Stimulated activated CD8-positive, alpha-beta memory T cell treated with anti-CD3 and anti-CD28 coated beads, Interleukin-4, amount 100 ng/mL, for 24 hours (primary cell): ENCODE results near the gene ARHGAP15.

Source experiments
- DNase-seq: peaks from one replicate; pipeline ENCODE4 v3.0.0-alpha.2; 2020; ENCODE audit warnings: low read depth

ARHGAP15 gene

DNA sequence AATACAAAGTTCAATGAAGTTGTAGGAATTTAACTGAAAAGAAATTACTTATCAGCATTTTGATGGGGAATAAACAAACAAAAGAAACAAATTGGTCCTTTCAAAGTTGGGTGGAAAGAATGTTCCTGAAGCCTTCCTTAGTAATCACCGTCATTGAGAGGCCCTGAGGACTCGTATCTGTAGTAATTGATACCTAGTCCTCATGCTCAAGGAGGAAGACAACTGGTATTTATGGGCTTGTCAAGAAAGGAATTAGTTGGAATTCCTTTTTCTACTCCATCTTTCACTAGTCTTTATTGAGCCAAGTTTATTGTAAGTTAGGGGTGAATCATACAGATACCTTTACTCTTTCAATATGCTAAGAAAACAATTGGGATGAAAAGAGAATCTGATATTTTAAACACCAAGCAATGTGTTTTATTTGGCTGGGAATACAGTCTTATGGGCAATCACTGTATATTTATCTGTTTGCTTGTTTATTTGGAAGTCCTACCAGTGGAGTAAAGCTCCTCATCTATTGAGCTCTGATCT lies 324.8 kb downstream of the ARHGAP15 start:
- no peak for DNase-seq

DNA sequence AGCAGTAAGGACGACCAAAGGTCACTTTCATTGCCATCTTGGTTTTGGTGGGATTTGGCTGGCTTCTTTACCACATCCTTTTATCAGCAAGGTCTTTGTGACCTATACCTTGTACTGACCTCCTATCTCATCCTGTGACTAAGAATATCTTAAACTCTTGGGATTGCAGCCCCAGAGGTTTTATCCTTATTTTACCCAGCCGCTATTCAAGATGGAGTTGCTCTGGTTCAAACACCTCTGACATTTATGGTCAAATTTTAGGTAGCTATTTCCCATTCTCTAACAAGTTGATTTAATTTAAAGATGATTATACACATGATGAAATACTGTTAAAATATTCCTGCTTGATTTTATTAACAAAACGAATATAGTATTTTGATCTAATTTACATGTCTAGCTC lies 326.1 kb downstream of the ARHGAP15 start:
- no peak for DNase-seq

GRCh38 chr2:143458258-143459190 lies 329.3 kb downstream of the ARHGAP15 start:
- DNase-seq = no peak

DNA sequence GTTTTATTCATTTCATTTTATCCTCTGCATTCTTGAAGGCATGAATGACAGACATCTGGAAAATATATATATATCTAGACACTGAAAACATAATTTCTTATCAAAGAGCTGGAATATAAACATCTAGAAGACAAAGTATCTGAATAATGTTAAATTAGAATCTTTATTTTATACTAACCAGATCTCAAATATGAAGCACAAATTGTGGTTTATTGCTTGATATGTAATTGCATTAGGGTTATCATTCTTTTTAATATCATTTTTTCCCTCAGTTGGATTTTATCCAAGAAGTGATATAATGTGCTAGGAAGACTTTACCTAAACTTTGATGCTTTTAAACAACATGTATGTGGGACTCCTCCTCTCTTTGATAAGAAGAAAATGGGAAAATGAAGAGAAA lies 331.2 kb downstream of the ARHGAP15 start:
- DNase-seq = no peak

DNA sequence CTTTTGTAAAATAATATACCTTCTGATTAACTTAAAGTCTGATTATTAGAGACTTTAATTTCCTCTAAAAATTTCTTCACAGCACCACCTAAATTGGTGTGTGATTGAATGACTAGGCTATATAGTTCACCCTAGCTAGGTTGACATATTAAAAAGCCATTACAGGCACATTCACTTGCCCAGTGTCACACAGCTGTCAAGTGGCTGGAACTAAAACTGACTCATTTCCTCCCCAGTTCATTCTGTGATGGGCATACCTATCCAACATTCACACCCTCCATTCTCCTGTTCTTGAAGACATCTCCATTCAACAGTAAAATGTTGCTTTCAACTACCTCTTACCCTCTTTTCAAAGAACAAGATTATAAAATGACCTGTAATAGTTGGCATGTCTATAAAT lies 334.5 kb downstream of the ARHGAP15 start:
- no peak for DNase-seq

DNA sequence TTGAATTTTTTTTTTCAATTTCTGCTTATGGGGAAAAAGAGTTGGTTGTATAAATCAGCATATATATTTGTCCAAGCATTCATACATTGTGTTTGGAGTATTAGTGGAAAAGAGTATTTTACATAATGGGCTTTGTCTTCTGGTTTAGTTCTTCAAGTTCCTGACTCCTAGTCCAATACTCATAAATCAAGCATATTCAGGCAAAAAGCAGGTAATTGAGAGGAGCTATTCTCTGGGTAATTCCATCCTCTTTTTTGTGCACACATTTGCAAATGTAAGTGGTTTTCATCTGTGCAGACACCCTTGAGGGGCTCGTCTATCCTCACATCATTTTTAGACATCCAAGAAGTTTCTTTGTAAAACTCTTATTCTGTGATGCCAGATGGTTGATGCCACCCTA lies 337.2 kb downstream of the ARHGAP15 start:
- DNase-seq = no peak

GRCh38 chr2:143467011-143467410 lies 337.8 kb downstream of the ARHGAP15 start:
- DNase-seq = no peak

DNA sequence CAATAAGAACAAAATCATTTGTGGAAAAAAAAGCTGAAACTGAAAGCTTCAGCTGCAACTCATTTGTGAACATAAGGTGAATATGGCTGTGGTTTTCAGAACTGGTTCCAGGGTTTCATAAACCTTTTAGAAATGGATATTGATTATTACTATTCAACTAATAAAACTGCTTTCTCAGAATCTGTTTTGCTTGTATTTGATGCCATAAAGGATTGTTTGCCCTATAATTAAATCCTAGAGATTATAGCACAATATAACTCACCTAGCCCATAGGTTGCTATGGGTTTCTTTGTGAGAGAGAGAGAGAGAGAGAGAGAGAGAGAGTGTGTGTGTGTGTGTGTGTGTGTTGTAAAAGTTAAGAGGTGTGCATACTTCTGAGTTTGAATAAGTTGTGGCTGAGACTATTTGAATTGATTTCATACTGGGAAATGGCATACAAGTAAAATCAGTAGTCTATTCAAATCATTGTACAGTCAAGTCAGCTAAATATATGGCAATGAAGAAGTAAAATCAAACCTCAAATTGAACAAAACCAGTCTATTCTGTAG lies 339.2 kb downstream of the ARHGAP15 start:
- no peak for DNase-seq

DNA sequence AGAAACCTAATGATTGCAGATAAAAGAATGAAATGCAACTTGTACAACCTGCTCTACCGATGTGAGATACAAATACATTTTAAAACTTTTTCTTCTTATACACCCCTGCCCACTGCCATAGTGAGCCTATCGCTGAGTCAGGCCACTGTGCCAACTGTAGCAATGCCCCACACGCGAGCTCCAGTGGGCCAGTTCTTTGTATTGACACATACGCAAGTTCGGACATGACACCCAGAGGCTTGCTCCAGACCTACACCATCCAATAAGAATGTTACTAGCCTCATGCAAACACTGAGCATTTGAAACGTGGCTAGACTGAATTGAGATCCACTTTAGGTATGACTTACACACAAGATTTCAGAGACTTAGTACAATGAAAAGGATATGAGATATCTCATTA lies 340.1 kb downstream of the ARHGAP15 start:
- DNase-seq = no peak

DNA sequence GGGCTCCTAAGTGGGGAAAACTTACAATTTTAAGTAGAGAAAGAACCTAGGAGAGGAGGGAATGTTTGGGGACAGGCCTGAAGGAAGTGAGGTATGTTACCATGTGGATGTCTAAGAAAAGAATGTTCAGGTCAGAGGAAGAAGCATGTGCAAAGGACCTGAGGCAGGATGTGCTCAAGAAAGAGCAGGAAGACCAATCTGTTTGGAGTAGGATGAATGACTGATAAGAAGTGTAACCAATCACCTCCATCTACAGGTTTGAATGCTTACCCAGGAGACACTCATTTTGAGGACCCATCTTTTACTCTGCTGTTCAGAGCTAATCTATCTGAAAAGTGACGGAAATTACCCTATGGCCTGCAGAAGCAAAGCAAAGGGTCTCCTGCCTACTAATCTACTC lies 342.3 kb downstream of the ARHGAP15 start:
- DNase-seq = no peak

DNA sequence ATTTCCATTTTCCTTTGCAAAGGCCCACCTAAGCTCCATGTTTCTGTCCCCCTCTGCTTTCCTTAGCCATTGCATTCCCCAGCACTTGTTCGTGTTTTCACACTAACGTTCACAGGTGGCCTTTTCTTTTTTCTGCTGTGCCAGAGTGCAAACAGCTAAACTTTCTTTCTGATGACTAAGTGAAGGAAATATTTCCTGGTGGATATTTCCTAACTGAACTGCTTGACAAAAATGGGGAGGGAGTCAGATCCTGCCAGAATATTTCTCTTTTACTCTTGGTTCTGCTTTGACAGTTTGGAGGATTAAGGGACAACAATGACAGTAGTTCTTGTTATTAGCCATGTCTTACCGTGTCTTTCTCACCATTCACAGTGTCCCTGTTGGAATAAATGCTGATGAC lies 344.0 kb downstream of the ARHGAP15 start:
- no peak for DNase-seq

DNA sequence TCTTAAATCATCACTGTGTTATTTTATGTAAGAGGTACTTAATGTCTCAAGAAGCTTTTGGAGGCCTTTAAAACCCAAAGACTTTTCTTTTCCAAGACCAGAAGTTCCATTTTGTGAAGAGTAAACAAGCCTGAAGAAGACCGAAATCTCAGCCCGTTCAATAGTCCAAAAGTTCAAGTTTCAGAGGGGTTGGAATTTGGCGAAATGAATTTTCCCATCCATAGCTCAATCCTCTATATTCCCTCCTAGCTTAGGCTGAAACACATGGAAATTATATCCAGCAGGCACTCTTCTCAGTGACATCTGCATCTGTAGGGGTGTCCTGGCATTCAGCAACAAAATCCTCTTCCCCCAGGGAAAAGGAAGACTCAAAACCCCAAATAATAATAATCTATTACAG lies 344.6 kb downstream of the ARHGAP15 start:
- no peak for DNase-seq

- DNase-seq = no peak
Observed at GRCh38 chr2:143474586-143474985, 345.4 kb downstream of the ARHGAP15 start.

DNA sequence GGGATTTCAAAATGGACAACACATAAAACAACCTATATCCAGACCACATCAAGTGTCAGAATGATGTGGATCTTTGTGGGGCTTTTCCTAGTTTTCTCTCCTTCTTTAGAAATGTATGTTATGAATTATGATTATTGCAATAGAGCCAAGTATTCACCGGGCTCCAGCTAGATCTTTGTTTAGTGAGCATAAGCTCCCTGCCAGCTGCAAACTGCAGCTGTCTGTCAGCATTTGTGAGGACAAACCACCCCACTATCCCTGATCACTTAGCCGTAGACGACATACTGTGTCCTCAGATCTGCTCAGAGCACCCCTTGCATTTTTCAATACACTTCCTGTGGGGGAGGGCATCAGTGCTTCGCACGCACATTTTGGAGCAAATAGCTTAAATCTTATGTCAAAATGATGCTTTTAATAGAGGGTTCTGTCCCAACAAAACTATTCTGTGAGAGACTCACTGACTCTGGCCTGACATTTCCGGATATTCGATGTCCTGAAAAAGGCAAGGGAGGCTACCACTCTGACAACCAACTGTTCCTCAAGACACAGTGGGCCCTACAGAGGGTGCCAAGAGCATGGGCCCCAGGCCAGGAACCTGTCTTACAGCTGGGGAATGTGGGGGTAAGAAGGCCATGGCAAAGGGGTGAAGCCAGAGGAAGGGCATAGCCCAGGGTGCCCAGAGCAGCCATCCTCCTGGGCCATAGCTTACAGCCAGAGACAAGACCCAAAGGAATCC lies 346.0 kb downstream of the ARHGAP15 start:
- no peak for DNase-seq

- no peak for DNase-seq
Observed at GRCh38 chr2:143476336-143477087, 347.3 kb downstream of the ARHGAP15 start.

- DNase-seq = no peak
Observed at GRCh38 chr2:143477714-143478443, 348.7 kb downstream of the ARHGAP15 start.

DNA sequence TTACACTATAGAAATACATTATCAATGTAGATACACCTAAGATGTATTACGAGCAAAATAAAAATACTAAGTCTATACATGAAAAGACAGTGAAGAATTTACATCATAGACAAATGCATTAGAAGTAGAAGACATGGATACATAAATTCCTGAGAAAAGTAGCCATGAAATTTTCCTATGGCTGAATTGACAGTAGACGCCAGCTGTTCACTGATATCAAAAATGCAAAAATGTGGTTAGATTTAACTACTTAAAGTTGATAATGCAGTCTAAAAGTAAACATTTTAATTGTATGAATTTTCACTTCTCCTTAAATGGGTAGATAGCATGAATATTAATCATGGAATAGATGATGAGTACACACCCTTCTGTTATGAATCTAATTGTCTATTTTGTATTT lies 350.9 kb downstream of the ARHGAP15 start:
- no peak for DNase-seq

- no peak for DNase-seq
Observed at GRCh38 chr2:143480601-143481236, 351.5 kb downstream of the ARHGAP15 start.

GRCh38 chr2:143481237-143481623 lies 352.0 kb downstream of the ARHGAP15 start:
- no peak for DNase-seq

GRCh38 chr2:143481733-143482132 lies 352.5 kb downstream of the ARHGAP15 start:
- DNase-seq = no peak

DNA sequence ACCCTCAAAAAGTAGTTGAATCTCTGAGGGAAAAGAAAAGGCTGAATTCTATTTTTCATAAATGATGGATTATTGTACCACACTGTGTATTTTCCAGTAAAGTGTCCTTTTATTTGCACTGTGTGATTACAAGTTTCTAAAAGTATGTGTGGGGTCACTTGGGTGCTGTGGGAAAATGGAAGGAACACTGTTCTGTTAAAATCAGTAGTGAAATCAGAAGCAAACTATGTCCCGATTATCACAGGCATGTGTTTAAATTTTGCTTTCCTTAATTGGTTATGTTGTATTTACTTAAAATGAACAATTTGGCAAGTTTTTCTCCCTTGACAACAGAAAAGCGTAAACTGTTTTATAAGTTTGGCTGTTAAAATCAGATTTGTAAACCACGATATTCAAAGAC lies 353.1 kb downstream of the ARHGAP15 start:
- no peak for DNase-seq
